Stimulated activated CD4-positive, alpha-beta T cell treated with anti-CD3 and anti-CD28 coated beads, Interleukin-15, amount 100 ng/mL, for 1 hour (primary cell): ENCODE data around the gene ZSCAN12.
A peak's percentile ranks its signal among the peaks of the same experiment; 100 is the strongest.
"Not testable (repeated sequence)": the region's sequence is repeated elsewhere in the genome, so short reads cannot be mapped to it uniquely, and the experiment has no call there.

ENCODE experiments used
- DNase-seq, 2 donors: peaks; one replicate each; pipeline ENCODE4 v3.0.0-alpha.2; 2020; ENCODE audit warnings: low read depth in 1 of 2, low spot score in 1 of 2

ZSCAN12 gene

DNA sequence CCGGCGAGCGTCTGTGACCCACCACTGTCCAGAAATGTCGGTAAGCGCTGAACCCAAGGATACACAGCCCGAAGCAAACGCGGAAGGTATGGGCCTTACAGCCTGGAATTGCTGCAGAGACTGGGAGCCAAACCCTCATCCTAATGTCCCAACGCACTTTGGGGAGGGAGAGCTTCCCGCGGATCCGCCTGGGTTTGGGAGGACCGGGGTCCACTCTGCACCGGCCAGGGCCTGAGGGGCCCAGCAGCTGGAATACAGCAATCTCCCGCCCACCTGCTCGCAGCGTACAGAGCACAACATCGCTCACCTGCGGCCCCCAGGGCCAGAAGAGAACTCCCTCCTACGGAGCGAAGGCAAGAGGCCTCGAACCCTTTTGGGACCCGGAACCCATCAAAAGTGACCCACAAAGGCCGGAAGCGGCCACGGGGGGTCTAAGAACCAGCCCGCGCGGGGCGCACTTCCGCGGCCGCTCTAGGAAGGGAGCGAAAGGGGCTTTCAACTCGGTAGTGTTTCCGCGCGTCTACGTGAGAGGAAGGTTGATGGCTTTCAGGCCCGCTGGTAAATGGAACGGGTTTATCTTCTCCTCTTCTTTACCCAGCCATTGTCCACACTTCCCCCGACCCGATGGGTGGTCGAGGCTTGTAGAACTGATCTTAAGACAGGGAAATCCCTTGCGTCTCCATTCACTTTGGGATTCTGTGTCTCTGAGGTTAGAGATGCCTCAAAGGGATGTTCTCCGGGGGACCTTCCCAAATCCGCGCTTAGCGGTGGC lies at the start of gene ZSCAN12:
Gene ZSCAN12 (minus strand): TSS at position 398 of the 772 bp plus-strand sequence. CDS start 1,342 bp downstream, outside the sequence.
- peak; percentile 60 to 80 for DNase-seq

DNA sequence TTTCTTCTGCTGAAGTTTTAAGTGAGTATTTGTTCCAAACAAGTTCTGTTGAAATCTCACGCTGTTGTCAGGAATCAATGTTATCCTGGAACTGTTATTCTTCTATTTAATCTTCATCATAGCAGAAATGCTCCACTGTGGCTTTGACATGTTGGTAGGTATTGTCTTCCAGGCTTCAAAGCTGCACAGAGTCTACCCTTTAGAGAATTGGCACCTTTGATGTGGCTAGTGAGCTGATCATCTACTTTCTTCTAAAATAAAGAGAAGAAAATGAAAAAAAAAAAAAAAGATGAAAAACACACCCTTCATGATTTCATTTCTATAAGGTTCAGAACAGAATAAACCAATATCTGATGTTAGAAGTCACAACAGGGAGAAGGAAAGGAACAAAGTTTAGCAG lies 49.5 kb upstream of the ZSCAN12 start:
- no peak for DNase-seq

DNA sequence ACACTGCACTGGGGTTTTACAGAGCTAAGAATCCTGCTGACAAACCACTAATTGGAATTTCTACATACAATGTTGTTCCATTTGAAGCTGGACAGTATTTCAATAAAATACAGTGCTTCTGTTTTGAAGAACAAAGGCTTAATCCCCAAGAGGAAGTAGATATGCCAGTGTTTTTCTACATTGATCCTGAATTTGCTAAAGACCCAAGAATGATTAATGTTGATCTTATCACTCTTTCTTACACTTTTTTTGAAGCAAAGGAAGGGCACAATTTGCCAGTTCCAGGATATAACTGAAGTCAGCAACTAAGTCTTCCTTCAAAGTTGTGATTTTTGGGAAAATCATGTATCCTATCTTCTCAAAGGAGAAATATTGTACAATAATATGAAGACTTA lies 48.0 kb upstream of the ZSCAN12 start:
- not testable (repeated sequence) for DNase-seq

- no peak for DNase-seq
Observed at GRCh38 chr6:28446818-28447511, 47.4 kb upstream of the ZSCAN12 start.

DNA sequence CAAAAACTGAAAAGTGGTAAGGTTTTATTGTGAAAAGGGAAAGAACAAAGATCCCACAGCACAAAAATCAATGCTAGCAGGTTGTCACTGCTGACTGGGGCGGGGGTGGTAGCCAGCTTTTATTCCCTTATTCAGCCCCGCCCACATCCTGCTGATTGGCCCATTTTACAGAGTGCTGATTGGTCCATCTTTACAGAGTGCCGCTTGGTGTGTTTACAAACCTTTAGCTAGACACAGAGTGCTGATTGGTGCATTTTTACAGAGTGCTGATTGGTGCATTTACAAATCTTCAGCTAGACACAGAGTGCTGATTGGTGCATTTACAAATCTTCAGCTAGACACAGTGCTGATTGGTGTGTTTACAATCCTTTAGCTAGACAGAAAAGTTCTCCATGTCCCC lies 45.2 kb upstream of the ZSCAN12 start:
- DNase-seq = not testable (repeated sequence)

DNA sequence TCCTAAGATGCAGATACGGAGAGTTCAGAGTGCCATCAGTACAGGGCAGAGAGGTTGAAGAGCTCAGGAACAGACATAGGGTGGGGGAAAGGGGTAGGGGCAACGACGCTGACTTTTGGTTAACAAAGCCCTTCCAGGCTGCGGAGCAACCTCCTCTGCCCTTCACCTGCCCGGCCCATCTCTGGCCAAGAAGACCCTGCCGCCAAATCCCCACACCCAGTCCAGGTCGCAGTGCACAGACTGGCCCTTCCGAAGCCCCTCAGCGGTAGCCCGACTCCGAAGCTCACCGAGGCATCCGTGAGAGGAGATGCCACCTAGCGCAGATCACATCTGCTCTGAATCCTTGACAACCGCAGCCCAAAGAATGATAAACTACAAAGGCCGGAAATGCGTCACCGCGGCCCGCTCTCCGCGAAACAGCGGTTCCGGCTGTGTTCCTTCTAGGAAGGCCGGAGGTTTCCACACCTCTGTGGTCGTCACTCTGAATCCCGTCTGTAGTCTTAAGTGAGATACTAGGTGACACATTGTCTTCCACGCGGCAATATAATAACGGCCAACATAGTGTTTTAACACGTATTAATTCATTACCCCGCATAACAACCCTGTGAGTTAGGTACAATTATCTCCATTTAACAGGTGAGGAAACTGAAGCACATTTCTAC lies 43.7 kb upstream of the ZSCAN12 start, which contains the start of gene ZSCAN23:
Gene ZSCAN23 (minus strand): TSS at position 380 of the 662 bp plus-strand sequence. CDS start 7,225 bp downstream, outside the sequence.
- DNase-seq = peak; percentile 62 to 66

DNA sequence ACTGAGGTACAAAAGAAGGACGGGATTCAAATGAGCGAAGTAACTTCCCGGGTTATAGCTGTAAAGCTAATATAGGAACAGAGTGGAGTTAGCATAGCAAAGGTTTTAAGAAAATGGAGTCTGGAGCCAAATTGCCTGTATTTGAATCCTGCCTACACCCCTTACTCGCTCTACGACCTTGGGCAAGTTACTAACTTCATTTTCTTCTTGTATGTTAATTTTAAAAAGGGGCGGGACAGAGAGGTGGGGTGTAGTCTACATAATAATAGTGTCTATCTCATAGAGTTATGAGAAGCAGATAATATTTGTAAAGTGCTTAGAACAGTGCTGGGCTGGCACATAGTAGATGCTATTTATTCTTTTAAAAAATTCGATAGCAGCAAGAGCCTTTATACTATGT lies 43.0 kb upstream of the ZSCAN12 start:
- no peak for DNase-seq

GRCh38 chr6:28436404-28436803 lies 36.9 kb upstream of the ZSCAN12 start:
- no peak for DNase-seq

- DNase-seq = no peak
Observed at GRCh38 chr6:28433119-28433518, 33.6 kb upstream of the ZSCAN12 start.

DNA sequence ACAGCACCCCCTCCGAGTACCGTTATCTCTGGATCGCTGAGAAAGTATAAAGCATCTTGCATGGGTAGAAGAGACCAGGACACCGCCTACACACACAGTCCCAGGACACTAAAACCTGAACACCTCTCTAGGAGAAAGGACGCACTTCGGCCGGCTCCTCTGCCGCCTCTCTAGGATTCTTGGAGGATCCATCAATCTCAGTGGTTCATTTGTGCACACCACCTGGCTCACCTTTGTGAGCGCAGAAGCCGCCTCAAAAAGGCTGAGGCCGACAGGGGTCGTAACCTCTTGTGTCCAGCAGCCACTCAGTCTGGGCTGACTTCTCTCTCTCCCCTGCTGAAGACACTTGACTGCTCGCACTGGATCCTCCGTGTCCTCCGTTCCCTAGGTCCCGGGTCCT lies 30.2 kb upstream of the ZSCAN12 start:
- DNase-seq = no peak

GRCh38 chr6:28425944-28426541 lies 26.5 kb upstream of the ZSCAN12 start:
- DNase-seq = no peak

DNA sequence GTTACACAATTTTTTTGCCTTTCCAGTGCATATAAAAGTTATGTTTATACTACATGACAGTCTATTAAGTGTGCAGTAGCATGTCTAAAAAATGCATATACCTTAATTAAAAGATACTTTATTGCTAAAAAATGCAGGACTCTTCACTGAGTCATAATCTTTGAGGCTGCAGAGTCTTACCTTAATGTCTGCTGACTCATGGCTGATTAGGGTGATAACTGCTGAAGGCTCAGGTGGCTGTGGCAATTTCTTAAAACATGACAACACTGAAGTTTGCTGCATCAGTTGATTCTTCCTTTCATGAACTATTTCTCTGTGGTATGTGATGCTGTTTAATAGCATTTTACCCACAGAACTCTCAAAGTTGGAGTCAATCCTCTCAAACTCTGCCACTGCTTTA lies 24.6 kb upstream of the ZSCAN12 start:
- DNase-seq = no peak

- no peak for DNase-seq
Observed at GRCh38 chr6:28423546-28423945, 24.0 kb upstream of the ZSCAN12 start.

GRCh38 chr6:28413681-28414080 lies 14.1 kb upstream of the ZSCAN12 start:
- DNase-seq = no peak

DNA sequence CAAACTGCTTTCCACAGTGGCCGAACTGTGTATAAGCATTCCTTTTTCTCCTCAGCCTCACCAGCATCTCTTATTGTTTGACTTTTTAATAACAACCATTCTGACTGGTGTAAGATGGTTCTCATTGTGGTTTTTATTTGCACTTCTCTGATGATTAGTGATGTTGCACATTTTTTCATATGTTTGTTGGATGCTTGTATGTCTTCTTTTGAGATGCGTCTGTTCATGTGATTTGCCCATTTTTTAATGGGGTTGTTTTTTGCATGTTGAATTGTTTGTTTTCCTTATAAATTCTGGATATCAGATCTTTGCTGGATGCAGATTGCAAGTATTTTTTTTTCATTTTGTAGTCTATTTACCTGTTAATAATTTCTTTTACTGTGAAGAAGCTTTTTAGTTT lies 11.2 kb upstream of the ZSCAN12 start:
- DNase-seq = no peak

- no peak for DNase-seq
Observed at GRCh38 chr6:28408076-28408802, 8.7 kb upstream of the ZSCAN12 start.

DNA sequence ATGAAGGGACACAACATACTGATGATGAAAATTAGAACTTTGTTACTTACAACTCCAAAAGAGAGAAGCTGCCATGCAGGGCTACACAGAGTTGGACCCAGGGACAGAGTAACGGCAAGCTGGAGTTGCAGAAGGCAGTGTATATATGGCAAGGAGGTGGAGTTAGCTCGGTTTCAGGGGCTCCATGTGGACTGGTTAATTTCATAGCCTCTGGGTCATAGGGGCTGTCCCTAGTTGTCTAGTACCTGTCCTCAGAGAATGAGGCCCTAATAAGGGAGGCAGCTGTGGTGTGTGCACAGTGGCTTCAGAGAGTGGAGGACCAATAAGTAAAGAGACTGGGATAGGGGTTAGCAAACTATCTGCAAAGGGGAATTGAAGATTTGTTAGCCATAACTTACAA lies 7.9 kb upstream of the ZSCAN12 start:
- no peak for DNase-seq

DNA sequence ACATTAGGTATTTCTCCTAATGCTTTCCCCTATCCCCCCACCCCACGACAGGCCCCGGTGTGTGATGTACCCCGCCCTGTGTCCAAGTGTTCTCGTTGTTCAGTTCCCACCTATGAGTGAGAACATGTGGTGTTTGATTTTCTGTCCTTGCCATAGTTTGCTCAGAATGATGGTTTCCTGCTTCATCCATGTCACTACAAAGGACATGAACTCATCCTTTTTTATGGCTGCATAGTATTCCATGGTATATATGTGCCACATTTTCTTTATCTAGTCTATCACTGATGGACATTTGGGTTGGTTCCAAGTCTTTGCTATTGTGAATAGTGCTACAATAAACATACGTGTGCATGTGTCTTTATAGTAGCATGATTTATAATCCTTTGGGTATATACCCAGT lies 4.4 kb upstream of the ZSCAN12 start:
- DNase-seq = not testable (repeated sequence)

DNA sequence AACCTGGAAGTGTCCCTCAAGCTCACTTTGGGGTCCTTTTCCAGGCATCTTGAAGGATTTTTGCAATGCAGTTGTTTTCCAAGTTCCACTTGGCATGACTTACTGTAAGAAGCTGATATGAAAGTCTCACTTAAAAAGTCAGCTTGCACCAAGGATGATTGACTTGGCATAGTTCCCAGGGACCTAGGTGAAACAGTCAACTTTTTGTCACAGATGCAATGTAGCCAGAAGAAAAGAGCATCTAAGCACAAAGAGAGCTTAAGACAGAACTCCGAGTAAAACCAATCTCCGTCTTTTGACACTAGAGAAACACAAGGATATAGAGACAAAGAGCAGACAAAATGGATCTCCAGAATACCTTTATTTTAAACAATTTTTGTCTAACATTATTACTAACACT lies 2.6 kb upstream of the ZSCAN12 start:
- no peak for DNase-seq

- no peak for DNase-seq
Observed at GRCh38 chr6:28401172-28401571, 1.6 kb upstream of the ZSCAN12 start.

DNA sequence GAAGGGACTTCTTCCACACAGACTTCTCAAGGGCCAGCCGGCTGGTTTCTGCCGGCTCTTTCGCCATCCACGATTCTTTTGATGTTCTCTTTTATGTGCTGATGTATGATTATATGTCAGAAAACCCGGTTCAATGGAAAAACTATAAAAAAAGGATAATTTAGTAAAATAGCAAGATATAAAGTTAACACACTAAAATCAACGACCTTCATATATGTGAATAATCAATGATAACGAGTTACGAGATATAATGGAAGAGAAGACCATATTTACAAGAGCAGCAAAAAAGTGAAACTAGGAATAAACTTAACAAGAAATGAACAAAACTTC lies 540 bp upstream of the ZSCAN12 start:
- DNase-seq = no peak
